HepG2 (cell line): ENCODE results near the gene OST4. TPM values are rescaled to one million over a fixed set of nuclear protein-coding genes. Genes with fewer than 3 reads are reported as not detected.

Experiments used
- CEBPG ChIP-seq: IDR thresholded peaks from 2 replicates; pipeline ENCODE4 v1.6.1; 2016
- FOXA1 ChIP-seq, 2 experiments: fragments of 450-650 bp in 1 of 2; sonication (generic) in 1 of 2; formaldehyde crosslinking in 1 of 2; IDR thresholded peaks; 2 replicates each; pipeline versions ENCODE4 v1.4.0 to v1.6.1; 2016 to 2020; ENCODE audit warnings: missing genetic modification reagents in 1 of 2
- FOXP4 ChIP-seq: sonication (generic); formaldehyde crosslinking; IDR thresholded peaks from 2 replicates; pipeline ENCODE4 v1.4.0; 2020; ENCODE audit warnings: missing genetic modification reagents
- HMGXB4 ChIP-seq, 2 experiments: sonication (generic) in 1 of 2; formaldehyde crosslinking in 1 of 2; IDR thresholded peaks; 2 replicates each; pipeline versions ENCODE4 v1.4.0 to v1.6.1; 2018 to 2020; ENCODE audit warnings: missing genetic modification reagents in 2 of 2, borderline replicate concordance in 1 of 2, low read depth in 1 of 2, mild to moderate bottlenecking in 1 of 2, missing biosample characterization in 1 of 2
- KLF11 ChIP-seq: IDR thresholded peaks from 2 replicates; pipeline ENCODE4 v1.6.1; 2016; ENCODE audit warnings: missing compliant biosample characterization
- MEF2D ChIP-seq: sonication (generic); formaldehyde crosslinking; IDR thresholded peaks from 2 replicates; pipeline ENCODE4 v1.5.1; 2020; ENCODE audit warnings: mild to moderate bottlenecking, missing genetic modification reagents
- MEIS1 ChIP-seq: sonication (generic); formaldehyde crosslinking; IDR thresholded peaks from 2 replicates; pipeline ENCODE4 v1.9.0; 2021; ENCODE audit warnings: mild to moderate bottlenecking, missing genetic modification reagents, moderate library complexity, borderline replicate concordance
- MYC ChIP-seq: sonication (generic); formaldehyde crosslinking; IDR thresholded peaks from 2 replicates; pipeline ENCODE4 v1.9.0; 2021; ENCODE audit warnings: missing genetic modification reagents, borderline replicate concordance
- PHF5A ChIP-seq: IDR thresholded peaks from one replicate; pipeline ENCODE4 v1.6.1; 2018; ENCODE audit warnings: low read depth, missing genetic modification reagents; ENCODE audit not compliant: unreplicated experiment
- YEATS2 ChIP-seq: sonication (generic); formaldehyde crosslinking; IDR thresholded peaks from 2 replicates; pipeline ENCODE4 v1.4.0; 2020; ENCODE audit warnings: missing genetic modification reagents, borderline replicate concordance
- ZBTB4 ChIP-seq: sonication (generic); formaldehyde crosslinking; IDR thresholded peaks from 2 replicates; pipeline ENCODE4 v1.4.0; 2020; ENCODE audit warnings: missing genetic modification reagents, mild to moderate bottlenecking, borderline replicate concordance
- ZBTB46 ChIP-seq: sonication (generic); formaldehyde crosslinking; IDR thresholded peaks from 2 replicates; pipeline ENCODE4 v1.4.0; 2020; ENCODE audit warnings: mild to moderate bottlenecking, missing genetic modification reagents, borderline replicate concordance
- ZFX ChIP-seq: sonication (generic); formaldehyde crosslinking; IDR thresholded peaks from 2 replicates; pipeline ENCODE4 v1.4.0; 2020; ENCODE audit warnings: mild to moderate bottlenecking, low read depth, missing genetic modification reagents, moderate library complexity
- ZMYM4 ChIP-seq: sonication (generic); formaldehyde crosslinking; IDR thresholded peaks from 2 replicates; pipeline ENCODE4 v1.8.1; 2023; ENCODE audit warnings: mild to moderate bottlenecking, missing genetic modification reagents
- ZNF441 ChIP-seq: sonication (generic); formaldehyde crosslinking; IDR thresholded peaks from 2 replicates; pipeline ENCODE4 v1.7.0; 2021; ENCODE audit warnings: missing genetic modification reagents, borderline replicate concordance
- ZNF629 ChIP-seq: sonication (generic); formaldehyde crosslinking; conservative IDR thresholded peaks from 2 replicates; pipeline ENCODE4 v1.5.0; 2020; ENCODE audit warnings: missing genetic modification reagents
- ZNF761 ChIP-seq: sonication (generic); formaldehyde crosslinking; conservative IDR thresholded peaks from 2 replicates; pipeline ENCODE4 v1.4.0; 2020; ENCODE audit warnings: mild to moderate bottlenecking, missing genetic modification reagents
- ZNF768 ChIP-seq: sonication (generic); formaldehyde crosslinking; IDR thresholded peaks from 2 replicates; pipeline ENCODE4 v1.4.0; 2020; ENCODE audit warnings: missing genetic modification reagents
- polyA plus RNA-seq, 8 experiments: library from polyadenylated mRNA; depleted of rRNA in 3 of 8; stranded (reverse) in 7 of 8; unstranded in 1 of 8; fragments of >200 nt; fragmentation: Illumina TruSeq in 4 of 8; extraction: Trizol in 4 of 8; gene quantifications; 2 replicates each; pipeline versions ENCODE4 v1.2.1 to v1.2.3, GENCODE V29; 2011 to 2016; ENCODE audit warnings: low read depth in 4 of 8, missing spikeins in 1 of 8, mixed read lengths in 1 of 8; ENCODE audit not compliant: insufficient read depth in 1 of 8
- total RNA-seq, 5 experiments: library from RNA; depleted of rRNA; stranded (reverse); fragments of >200 nt; fragmentation: Illumina TruSeq; extraction: Trizol; gene quantifications; 2 replicates each; pipeline ENCODE4 v1.2.3, GENCODE V29; 2016; ENCODE audit warnings: low read depth in 1 of 5

The OST4 gene
- total and polyA plus RNA-seq, 2 of the 13 experiments (the other 11 are each of a cell fraction or from before 2014, with no cell fraction given): 498 to 584 TPM

GRCh38 chr2:27093430-27094352, 22.2 kb upstream of the OST4 start (continued):
- TF ChIP-seq FOXP4 (peak; percentile 89), HMGXB4 (CRISPR knock-in tag; IDR thresholded peaks at IDR 0.05; ENCODE audit: borderline replicate concordance in 1 of 2, low read depth in 1 of 2) (peak in 1 of 2 experiments; percentile 73; a peak in 3 of 4 replicates), ZNF441 (CRISPR knock-in tag) (peak; percentile 88; the same call in 1 of the 2 replicates), ZFX (CRISPR knock-in tag) (peak; percentile 92), PHF5A (CRISPR knock-in tag) (peak; percentile 73), MYC (CRISPR knock-in tag) (0 out of 2 replicates have a peak, but pooled peaks have one; percentile 79), ZNF768 (peak; percentile 69; the same call in 1 of the 2 replicates), ZNF761 (CRISPR knock-in tag) (peak; percentile 73), ZMYM4 (CRISPR knock-in tag) (peak; percentile 63; the same call in 1 of the 2 replicates), CEBPG (peak; percentile 55), KLF11 (CRISPR knock-in tag) (peak; percentile 21; the same call in 1 of the 2 replicates), YEATS2 (CRISPR knock-in tag) (peak; percentile 69), MEIS1 (CRISPR knock-in tag) (peak; percentile 93), ZNF629 (no peak; the same call in 1 of the 2 replicates), ZBTB46 (CRISPR knock-in tag) (peak; percentile 78; the same call in 1 of the 2 replicates), ZBTB4 (no peak; the same call in 1 of the 2 replicates), MEF2D (CRISPR knock-in tag) (peak; percentile 44), FOXA1 (IDR thresholded peaks at IDR 0.05) (no peak), FOXA1 (CRISPR knock-in tag; IDR thresholded peaks at IDR 0.05) (peak; percentile 35; the same call in 1 of the 2 replicates)
